ENCODE data around the gene ZNF76.

DNA sequence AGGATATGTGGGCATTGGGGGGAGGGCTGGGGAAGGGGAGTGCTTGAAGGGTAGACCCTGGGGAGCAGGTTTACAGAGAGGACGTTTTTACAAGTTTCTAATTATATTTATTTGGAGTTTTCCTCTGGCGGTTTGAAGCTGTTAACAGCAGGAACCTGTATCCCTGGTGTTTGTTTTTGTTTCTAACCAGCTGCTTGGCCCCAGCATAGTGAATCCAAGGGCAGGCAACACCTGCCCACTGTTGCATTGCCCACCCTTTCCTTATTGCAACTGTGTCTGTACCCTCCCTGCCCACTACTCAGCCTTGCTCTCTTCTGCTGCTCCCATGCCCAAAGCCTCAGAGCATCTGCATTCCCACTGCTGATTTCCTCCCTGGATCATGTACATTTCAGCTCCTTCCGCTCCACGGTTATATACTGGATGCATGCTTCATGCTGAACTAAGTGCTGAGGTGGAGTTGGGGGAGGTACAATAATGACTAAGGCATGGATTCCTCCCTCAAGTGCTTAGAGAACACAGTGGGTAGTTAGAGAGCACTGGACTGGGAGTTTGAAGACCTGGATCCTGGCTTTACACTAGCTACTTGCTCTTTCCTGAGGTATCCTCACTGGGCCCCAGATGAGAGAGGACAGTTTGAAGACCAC is 39.7 kb upstream of the ZNF76 start:
- TF ChIP-seq CREB1 (IDR thresholded peaks at IDR 0.05; ENCODE audit: low read depth) (no peak), FOXM1 (IDR thresholded peaks at IDR 0.05; ENCODE audit: borderline replicate concordance, low read depth) (no peak), CEBPB (IDR thresholded peaks at IDR 0.05) (no peak), EP300 (IDR thresholded peaks at IDR 0.05; ENCODE audit: borderline replicate concordance) (no peak), TAF1 (IDR thresholded peaks at IDR 0.05; ENCODE audit: low read depth) (no peak), TEAD4 (IDR thresholded peaks at IDR 0.05) (no peak), RAD21 (IDR thresholded peaks at IDR 0.05; ENCODE audit: low read depth) (no peak), YY1 (IDR thresholded peaks at IDR 0.05; ENCODE audit: low read depth) (no peak), NFIC (IDR thresholded peaks at IDR 0.05) (no peak)
- TF ChIP-seq, protein P1, sequence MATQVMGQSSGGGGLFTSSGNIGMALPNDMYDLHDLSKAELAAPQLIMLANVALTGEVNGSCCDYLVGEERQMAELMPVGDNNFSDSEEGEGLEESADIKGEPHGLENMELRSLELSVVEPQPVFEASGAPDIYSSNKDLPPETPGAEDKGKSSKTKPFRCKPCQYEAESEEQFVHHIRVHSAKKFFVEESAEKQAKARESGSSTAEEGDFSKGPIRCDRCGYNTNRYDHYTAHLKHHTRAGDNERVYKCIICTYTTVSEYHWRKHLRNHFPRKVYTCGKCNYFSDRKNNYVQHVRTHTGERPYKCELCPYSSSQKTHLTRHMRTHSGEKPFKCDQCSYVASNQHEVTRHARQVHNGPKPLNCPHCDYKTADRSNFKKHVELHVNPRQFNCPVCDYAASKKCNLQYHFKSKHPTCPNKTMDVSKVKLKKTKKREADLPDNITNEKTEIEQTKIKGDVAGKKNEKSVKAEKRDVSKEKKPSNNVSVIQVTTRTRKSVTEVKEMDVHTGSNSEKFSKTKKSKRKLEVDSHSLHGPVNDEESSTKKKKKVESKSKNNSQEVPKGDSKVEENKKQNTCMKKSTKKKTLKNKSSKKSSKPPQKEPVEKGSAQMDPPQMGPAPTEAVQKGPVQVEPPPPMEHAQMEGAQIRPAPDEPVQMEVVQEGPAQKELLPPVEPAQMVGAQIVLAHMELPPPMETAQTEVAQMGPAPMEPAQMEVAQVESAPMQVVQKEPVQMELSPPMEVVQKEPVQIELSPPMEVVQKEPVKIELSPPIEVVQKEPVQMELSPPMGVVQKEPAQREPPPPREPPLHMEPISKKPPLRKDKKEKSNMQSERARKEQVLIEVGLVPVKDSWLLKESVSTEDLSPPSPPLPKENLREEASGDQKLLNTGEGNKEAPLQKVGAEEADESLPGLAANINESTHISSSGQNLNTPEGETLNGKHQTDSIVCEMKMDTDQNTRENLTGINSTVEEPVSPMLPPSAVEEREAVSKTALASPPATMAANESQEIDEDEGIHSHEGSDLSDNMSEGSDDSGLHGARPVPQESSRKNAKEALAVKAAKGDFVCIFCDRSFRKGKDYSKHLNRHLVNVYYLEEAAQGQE (IDR thresholded peaks at IDR 0.05; ENCODE audit: low read depth): no peak
- TF ChIP-seq, protein P2, sequence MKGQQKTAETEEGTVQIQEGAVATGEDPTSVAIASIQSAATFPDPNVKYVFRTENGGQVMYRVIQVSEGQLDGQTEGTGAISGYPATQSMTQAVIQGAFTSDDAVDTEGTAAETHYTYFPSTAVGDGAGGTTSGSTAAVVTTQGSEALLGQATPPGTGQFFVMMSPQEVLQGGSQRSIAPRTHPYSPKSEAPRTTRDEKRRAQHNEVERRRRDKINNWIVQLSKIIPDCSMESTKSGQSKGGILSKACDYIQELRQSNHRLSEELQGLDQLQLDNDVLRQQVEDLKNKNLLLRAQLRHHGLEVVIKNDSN (IDR thresholded peaks at IDR 0.05): no peak
